ENCODE results near the gene APBA1.

APBA1 gene

DNA sequence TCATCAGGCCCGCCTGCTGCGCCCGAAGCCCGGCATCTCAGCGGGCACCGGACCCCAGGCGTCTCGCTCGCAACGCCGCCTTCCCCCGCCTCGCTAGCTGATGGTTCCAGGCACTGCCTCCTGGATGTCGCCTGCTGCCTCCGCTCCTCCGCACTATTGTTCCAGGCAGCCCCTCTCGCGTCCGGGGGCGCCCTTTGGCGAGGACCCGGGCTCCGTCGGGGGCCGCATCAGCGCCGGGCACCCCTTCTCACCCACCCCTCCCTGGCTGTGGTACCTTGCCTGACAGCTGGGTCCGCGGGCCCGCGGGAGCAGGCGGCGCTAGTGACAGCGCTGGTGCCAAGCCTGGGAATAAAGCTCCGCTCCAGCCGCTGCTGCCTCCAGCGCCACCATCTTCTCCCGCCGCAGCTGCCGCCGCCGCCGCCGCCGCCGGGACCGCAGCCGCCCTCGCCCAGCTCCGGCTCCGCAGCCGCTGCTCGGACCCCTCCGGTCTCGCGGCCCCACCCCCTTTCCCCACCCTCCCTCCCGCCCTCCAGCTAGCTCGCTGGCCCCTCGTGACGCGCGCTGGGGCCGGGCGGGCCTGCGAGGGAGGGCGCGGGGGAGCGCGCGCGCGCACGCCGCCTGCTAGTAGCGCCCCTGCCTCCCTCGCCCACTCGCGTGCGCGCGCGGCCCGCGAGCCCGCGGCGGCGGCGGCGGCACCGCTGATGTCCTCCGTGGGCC is at the start of gene APBA1:
Gene APBA1, minus strand, starts transcription at position 493 of the 717 bp plus-strand sequence.
- peak; percentile 90 for DNase-seq (ENCODE audit: low spot score)

- no peak for DNase-seq (ENCODE audit: low spot score)
These were observed 47.8 kb upstream of the APBA1 start for GRCh38 chr9:69719983-69720382.

GRCh38 chr9:69719367-69719766 is 47.2 kb upstream of the APBA1 start:
- DNase-seq (ENCODE audit: low spot score), result no peak

GRCh38 chr9:69718218-69718617 is 46.0 kb upstream of the APBA1 start:
- no peak for DNase-seq (ENCODE audit: low spot score)

DNA sequence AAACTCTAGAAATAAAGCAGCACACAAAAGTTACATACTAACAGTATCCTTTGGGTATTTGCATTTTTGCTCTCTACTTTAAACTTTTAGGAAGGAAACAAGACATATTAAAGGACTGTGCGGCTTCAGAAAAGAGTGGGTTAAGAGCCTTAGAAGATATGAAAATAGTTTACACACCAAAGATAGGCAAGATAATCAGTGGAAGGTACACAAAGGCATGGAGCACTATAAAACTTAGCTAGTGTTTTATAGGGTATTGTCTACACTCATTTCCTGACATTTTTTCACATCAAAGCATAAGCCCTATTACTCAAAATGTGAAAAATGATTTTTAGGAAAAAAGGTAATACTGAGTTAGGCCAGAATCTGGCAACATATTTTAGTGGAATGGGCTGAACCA is 43.7 kb upstream of the APBA1 start:
- no peak for DNase-seq (ENCODE audit: low spot score)

DNA sequence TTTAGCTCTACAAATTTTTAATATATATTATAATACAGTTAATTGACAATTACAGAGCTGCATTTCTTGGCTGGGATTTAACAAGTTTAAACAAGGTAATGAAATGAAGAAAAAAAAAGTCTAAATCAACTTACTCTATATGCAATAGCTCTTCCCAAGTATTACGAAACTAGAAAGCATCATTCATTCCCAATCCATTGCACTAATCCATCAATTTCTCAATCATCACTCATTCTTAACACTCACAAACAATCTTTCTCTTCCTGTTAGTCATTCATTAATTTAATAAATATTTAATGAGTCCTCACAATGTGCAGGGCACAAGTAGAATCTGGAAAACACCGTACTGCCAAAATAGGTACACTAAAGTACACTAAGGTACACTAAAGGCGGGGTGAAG is 42.9 kb upstream of the APBA1 start:
- DNase-seq (ENCODE audit: low spot score), result no peak

- no peak for DNase-seq (ENCODE audit: low spot score)
These were observed 25.3 kb upstream of the APBA1 start for GRCh38 chr9:69697475-69697874.

DNA sequence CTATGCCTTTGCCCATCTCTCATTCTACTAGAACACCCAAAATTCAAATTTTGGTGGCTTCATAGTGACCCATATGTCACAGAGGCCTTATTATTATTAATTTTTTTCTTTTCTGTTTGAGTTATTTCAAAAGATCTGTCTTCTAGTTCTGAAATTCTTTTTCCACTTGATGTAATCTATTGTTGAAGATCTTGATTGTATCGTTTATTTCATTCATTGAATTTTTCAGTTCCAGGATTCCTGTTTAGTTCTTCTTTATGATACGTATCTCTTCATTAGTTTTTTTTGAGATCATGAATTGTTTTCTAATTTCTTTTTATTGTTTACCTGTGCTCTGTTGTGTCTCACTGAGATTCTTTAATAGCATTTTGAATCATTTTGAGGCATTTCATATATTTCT is 24.6 kb upstream of the APBA1 start:
- no peak for DNase-seq (ENCODE audit: low spot score)

DNA sequence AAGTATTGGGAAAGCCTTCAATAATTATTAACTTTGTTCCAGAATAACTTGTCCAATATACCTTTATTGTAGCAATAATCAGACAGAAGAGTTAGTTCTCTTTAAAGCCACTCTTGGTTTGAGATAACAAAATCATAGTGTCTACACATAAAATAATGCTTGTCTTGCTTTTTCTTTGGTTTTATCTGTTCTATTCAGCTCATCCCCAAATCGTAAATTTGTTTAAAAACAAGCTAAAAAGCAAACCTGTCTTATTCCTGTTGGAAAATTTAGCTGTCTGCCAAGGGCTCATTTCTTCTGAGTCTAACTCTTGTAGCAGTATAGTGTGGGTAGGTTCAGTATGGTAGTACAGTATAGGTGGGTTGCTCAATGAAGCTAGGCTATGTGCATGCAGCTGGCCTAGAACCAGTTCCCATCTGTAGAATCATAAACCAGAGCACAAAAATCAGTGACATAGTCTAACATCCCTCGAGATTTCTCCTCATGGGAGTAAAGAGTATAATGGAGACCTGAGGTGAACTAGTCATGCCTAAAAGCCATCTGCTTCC is 17.9 kb upstream of the APBA1 start:
- DNase-seq (ENCODE audit: low spot score), result no peak

- no peak for DNase-seq (ENCODE audit: low spot score)
These were observed 11.8 kb upstream of the APBA1 start for GRCh38 chr9:69683927-69684326.

DNA sequence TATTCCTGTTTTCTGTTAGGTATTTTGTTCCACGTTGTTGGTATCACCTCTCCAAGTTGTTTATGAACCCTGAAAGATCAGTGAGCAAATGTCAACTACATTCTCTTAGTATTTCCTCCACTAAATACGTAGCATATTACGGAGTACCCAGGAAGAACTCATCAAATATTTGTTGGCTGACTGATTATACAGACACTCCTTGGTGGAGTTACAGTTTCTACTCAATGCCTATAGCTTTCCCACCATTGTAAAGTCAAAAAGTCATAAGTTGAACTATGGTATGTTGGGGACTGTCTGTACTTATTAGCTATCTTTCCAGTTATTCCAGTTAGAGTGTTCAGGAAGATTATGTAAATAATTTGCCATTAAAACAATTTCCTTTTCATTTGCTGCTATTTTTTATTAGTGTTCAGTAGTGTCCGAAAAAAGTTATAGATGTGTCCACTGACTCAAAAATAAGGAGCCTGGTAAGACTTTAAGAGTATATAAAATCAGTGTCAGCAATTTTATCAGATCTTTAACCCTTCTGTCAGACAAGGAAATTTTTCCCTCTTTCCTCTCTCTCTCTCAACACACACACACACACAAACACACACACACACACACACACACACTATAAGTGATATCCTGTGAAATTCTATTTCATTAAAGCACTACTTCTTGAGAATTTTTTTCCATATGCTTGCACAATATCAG is 6.8 kb upstream of the APBA1 start:
- DNase-seq (ENCODE audit: low spot score), result no peak

DNA sequence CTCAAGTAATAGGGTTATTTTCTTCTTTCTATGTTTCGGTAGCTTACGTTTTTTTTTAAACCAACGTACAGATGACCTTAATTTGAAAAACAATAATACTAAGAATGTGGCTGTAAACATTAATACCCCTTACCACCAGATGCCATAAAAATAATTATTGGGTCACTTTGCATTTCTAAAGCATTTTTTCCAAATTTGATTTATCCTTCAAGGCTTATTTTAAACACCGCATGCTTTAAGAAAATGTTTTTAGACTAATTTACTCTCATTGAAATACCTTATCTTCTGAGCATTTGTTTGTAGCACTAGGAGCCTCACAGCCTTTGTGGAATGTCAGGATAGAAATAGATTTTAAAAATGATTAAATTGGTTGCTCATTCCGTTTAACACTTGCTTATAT is 5.8 kb upstream of the APBA1 start:
- DNase-seq (ENCODE audit: low spot score), result no peak

DNA sequence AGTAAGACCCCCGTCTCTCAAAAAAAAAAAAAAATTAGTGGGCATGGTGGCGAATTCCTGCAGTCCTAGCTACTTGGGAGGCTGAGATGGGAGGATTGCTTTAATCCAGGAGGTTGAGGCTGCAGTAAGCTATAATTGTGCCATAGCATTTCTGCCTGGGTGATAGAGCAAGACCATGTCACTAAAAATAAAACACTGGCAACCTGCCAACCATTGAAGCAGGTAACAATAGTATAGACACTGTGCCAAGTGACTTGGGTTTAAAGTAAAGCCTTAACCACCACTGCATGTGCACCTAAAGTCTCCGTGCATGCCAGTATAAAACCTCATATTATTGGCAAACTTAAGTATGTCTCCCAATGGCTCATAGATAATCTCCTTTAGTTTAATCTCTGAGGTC is 3.4 kb upstream of the APBA1 start:
- DNase-seq (ENCODE audit: low spot score), result no peak

DNA sequence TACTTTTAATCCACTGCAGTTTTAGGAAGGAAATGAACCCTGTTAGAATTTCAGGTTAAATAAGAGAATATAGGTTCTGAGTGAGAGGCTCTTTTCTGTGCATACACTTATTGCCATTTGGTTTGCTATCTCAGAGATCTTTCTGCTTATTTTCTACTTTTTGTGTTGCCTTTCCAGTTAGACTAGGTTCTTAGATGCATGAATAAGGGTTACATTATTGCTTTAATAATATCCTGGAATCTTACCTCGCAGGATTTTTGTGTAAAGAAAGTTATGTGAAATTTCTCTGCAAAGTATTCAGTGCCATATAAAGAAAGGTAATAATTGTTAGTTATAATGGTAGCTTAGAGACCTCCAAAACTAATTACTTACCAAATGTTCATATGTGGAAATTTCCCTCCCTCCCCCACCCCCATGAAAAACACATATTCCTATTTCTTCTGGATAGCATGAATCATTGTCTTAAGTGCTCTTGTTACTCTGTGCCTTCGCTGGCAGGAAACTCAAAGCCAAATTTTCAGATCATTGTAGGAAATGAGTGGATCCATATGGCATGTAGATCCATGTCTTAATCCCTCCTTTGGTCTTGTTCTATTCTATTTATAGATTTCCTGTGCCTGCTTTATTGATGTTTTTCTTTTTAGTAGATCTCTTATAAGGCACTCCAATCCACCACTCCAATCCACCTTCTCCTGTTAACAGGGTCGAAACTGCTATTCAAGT is 2.7 kb upstream of the APBA1 start:
- DNase-seq (ENCODE audit: low spot score), result peak; percentile 49

- DNase-seq (ENCODE audit: low spot score), result no peak
These were observed 2.0 kb upstream of the APBA1 start for GRCh38 chr9:69674112-69674685.

DNA sequence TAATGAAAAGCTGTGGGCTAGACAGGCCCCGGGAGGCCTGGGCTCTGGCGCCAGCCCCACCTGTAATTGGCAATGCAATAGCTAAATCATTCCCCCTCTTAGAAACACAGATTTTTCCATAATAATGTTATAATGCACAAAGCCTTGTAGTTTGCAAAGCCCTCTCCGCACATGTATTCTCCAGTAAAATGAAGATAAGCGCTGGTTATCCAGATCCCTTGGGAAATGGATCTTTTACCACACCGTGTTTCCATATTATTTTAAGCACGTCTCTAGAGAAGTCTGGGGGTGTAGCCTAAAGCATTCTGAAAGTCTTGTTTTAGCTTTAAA is 1.1 kb upstream of the APBA1 start:
- DNase-seq (ENCODE audit: low spot score), result no peak

DNA sequence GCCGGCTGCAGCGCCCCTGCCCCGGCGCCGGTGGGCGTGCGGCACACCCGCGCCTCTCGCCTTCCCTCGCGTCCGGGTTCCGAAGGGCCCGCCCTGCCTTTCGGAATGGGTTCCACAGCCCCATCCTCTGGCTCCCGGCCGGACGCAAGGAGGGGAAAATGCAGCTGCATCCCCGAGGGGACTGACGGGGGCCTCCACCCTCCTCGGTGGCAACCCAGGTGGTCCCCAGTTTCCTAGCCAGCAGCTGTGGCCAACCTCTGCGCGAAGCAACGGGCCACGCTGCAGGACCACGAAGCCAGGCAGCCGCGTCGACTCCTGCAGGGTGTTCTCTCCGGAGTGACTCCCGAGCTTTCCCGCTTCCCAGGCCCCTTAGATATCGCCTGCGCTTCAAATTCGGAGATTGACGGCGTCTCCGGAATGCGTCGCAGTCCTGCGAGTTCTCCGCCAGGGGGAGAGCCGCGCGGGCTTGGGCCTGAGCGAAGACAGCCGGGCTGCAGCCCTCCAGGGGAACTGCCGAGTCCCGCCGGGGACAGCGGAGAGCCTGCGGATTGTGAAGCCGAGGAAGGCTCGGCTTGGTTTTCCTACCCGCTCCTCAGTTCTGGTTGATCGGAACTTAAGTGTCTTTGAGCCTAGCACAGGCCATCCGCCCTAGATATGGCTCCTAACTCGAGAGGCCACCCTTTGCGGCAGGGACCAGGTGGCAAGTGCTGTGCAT is 582 bp upstream of the APBA1 start:
- peak; percentile 93 for DNase-seq (ENCODE audit: low spot score)

DNA sequence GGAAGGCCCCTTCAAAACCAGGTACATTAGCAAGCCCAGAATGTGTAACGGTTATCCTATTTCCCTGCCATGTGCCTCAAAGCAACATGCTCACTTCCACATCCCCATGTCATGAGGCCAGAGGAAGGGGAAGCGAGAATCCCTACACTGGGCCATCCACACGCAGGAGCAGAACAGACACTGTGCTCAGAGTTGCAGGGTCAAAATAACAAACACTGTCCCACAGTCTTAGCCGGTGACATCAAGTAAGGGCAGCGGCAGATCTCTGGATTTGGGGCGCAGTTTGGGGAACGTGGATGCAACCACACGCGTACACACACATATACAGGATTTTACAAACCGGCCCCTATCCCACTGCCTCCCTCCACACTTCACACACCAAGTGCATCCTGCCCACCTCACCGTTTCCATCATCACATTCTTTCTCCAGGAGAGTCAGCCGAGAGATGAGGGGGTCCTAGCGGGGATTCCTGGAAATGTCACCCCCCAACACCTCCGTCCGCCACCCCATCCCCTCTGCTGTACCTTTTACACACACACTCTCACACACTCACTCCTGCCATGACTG is 776 bp downstream of the APBA1 start:
- no peak for DNase-seq (ENCODE audit: low spot score)

DNA sequence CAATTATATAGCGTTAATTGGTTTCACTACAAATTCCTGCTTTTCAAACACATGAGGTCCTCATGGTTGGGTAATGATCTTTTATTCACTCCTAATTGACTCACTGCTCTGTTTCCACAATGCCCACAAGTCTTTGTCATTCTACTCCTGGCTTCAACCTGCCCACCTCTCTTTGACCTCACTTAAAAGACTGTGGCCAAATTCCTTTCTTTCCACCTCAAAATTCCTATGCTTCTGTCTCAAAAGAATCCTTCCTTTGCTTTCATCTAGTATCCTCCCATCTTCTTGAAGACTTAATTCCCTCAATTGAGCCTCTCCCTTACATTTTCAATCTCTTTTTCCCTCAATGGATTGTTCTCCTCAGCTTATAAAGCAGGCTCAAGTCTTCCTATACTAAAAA is 4.9 kb downstream of the APBA1 start:
- no peak for DNase-seq (ENCODE audit: low spot score)

- no peak for DNase-seq (ENCODE audit: low spot score)
These were observed 11.9 kb downstream of the APBA1 start for GRCh38 chr9:69660304-69660703.

GRCh38 chr9:69658987-69659675 is 13.0 kb downstream of the APBA1 start:
- DNase-seq (ENCODE audit: low spot score), result no peak

Data from AG20443 (cell line).